Aorta (tissue), 5 donors: ENCODE data around the gene AUH. TPM values are rescaled to one million over a fixed set of nuclear protein-coding genes. Genes with fewer than 3 reads are reported as not detected.

Experiments used
- ATAC-seq: fragments of 200-7000 bp; cut with Tn5 transposase; one replicate; pipeline ENCODE4 v1.9.1; 2022; ENCODE audit warnings: moderate library complexity; ENCODE audit not compliant: low FRiP score
- DNase-seq, 2 donors: peaks; one replicate each; pipeline ENCODE4 v3.0.0-alpha.2; 2020
- H3K27ac ChIP-seq, 2 donors: one replicate each; pipeline ENCODE4 v1.5.1; 2013; ENCODE audit warnings: low read length in 2 of 2, mild to moderate bottlenecking in 2 of 2, moderate library complexity in 2 of 2, control low read depth in 1 of 2, inconsistent platforms in 1 of 2, low read depth in 1 of 2
- H3K27me3 ChIP-seq, 2 donors: one replicate each; pipeline ENCODE4 v1.6.1; 2013; ENCODE audit warnings: control low read depth in 1 of 2, low read length in 1 of 2, mild to moderate bottlenecking in 1 of 2, moderate library complexity in 1 of 2; ENCODE audit not compliant: insufficient read depth in 2 of 2, control insufficient read depth in 1 of 2
- H3K36me3 ChIP-seq, 2 donors: one replicate each; pipeline ENCODE4 v1.6.1; 2013; ENCODE audit warnings: control low read depth in 1 of 2, low read length in 1 of 2, mild to moderate bottlenecking in 1 of 2; ENCODE audit not compliant: insufficient read depth in 2 of 2, control insufficient read depth in 1 of 2
- H3K4me1 ChIP-seq, 2 donors: one replicate each; pipeline ENCODE4 v1.6.1; 2013; ENCODE audit warnings: low read length in 2 of 2, control low read depth in 1 of 2, mild to moderate bottlenecking in 1 of 2, moderate library complexity in 1 of 2; ENCODE audit not compliant: insufficient read depth in 2 of 2, control insufficient read depth in 1 of 2
- H3K4me3 ChIP-seq, 2 donors: one replicate each; pipeline ENCODE4 v1.5.1; 2013; ENCODE audit warnings: low read length in 2 of 2, control low read depth in 1 of 2, mild to moderate bottlenecking in 1 of 2
- H3K9me3 ChIP-seq: one replicate; pipeline ENCODE4 v1.6.1; 2013; ENCODE audit warnings: mild to moderate bottlenecking, low read length; ENCODE audit not compliant: control insufficient read depth
- WGBS, 2 donors: extraction: QIAGEN DNeasy Blood & Tissue Kit; methylation state at CpG; one replicate each; pipeline ENCODE4 v1.1.7; 2013; 5-methylcytosine and 5-hydroxymethylcytosine counted together
- intact Hi-C, 2 donors: fragments of 100-400 bp; cut with DNase I; formaldehyde crosslinking; loops; one replicate each; pipeline versions ENCODE4 v1.14.2 to v1.15.0; 2022
- polyA plus RNA-seq, 2 donors: library from polyadenylated mRNA; stranded (reverse); fragments of 200-250 nt; gene quantifications; one replicate each; pipeline ENCODE4 v1.2.3, GENCODE V29; 2013
- total RNA-seq, 2 donors: library from RNA; stranded (reverse); fragmentation: NEBNext Ultra II Directional; extraction: Animal tissue kit (Norgen Biotek cat#: 25700); gene quantifications; one replicate each; pipeline ENCODE4 v1.2.1, GENCODE V29; 2021
- donor health status: healthy with polysubstance abuse.
- donor health status: Bipolar disorder and iron deficiency.
- donor health status: DM: no; HTN: no; CAD: no.
- donor health status: DM: no; HTN: no; CAD: no.
- donor health status: DM: yes; HTN: yes; CAD: no.

AUH gene
- total and polyA plus RNA-seq, 4 donors: 12.4 to 25.7 (median 14.4) TPM

DNA sequence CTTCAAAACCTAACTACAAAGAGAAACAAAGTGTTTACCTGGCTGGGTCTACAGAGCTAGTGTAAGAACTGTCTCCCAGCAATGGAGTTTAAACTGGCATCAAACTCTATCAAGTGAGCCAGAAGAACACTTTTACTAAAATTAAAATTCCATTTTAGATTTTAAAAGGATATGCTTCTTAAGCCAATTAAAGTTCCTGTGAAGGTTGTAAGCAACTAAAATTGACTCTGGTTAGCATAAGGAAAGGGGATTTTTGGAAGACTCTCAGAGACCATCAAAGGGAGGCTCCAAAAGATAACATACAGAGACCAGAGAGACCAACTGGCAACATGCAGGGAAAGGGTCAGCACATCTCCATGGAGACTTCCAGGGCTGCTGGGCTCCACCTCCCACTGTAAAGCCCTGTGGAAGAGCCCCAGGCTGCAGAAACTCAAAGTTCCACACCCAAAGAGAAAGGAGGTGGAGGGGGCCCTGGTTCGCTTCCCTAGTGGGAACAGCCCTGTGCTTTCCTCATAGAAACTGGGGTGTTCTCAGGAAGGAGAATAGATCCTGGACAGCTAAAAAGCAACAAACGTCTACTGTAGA, 91.7 kb downstream of the AUH start:
- H3K36me3 ChIP-seq: no peaks in the 10 kb centered on the region
- no peaks in the 10 kb centered on the region for H3K9me3 ChIP-seq
- DNase-seq (no peak), ATAC-seq (no peak)
- 37 to 66% methylated on average over 2 of the region's 2 CpGs for WGBS, 2 donors
- no peak overlapping the region for H3K4me3 ChIP-seq
- intact Hi-C loops: no loop called here
- peaks cover 0 to 3% of the 10 kb centered on the region in 2 donors for H3K4me1 ChIP-seq
- H3K27me3 ChIP-seq: no peaks in the 10 kb centered on the region
- H3K27ac ChIP-seq: no peak overlapping the region

GRCh38 chr9:91266448-91266847, 95.3 kb downstream of the AUH start:
- intact Hi-C loops: no loop called here
- no peak overlapping the region for H3K4me3 ChIP-seq
- no peaks in the 10 kb centered on the region for H3K36me3 ChIP-seq
- ATAC-seq: no peak
- no peaks in the 10 kb centered on the region for H3K9me3 ChIP-seq
- H3K27ac ChIP-seq: no peak overlapping the region
- DNase-seq: no peak
- H3K4me1 ChIP-seq: peaks cover 0 to 3% of the 10 kb centered on the region in 2 donors
- no peaks in the 10 kb centered on the region for H3K27me3 ChIP-seq

GRCh38 chr9:91265514-91265913, 96.2 kb downstream of the AUH start:
- peaks cover 0 to 3% of the 10 kb centered on the region in 2 donors for H3K4me1 ChIP-seq
- ATAC-seq (no peak), DNase-seq (no peak)
- no peak overlapping the region for H3K4me3 ChIP-seq
- no peaks in the 10 kb centered on the region for H3K36me3 ChIP-seq
- intact Hi-C loops: no loop called here
- no peaks in the 10 kb centered on the region for H3K27me3 ChIP-seq
- H3K9me3 ChIP-seq: no peaks in the 10 kb centered on the region
- no peak overlapping the region for H3K27ac ChIP-seq
- WGBS, 2 donors: 86 to 89% methylated on average over 5 of the region's 5 CpGs

GRCh38 chr9:91261417-91261816, 100.3 kb downstream of the AUH start:
- no peak for ATAC-seq
- intact Hi-C loops: no loop called here
- Histone ChIP-seq H3K4me1 (no peaks in the 10 kb centered on the region), H3K9me3 (no peaks in the 10 kb centered on the region), H3K36me3 (no peaks in the 10 kb centered on the region), H3K27me3 (no peaks in the 10 kb centered on the region), H3K4me3 (no peak overlapping the region), H3K27ac (no peak overlapping the region)
- DNase-seq: no peak
- 72 to 83% methylated on average over 1 of the region's 1 CpG for WGBS, 2 donors

GRCh38 chr9:91259162-91259561, 102.6 kb downstream of the AUH start:
- WGBS, 2 donors: 91 to 96% methylated on average over 1 of the region's 1 CpG
- ATAC-seq (no peak), DNase-seq (no peak)
- H3K27ac ChIP-seq: no peak overlapping the region
- H3K4me3 ChIP-seq: no peak overlapping the region
- no peaks in the 10 kb centered on the region for H3K4me1 ChIP-seq
- no peaks in the 10 kb centered on the region for H3K27me3 ChIP-seq
- H3K36me3 ChIP-seq: no peaks in the 10 kb centered on the region
- intact Hi-C loops: no loop called here
- H3K9me3 ChIP-seq: no peaks in the 10 kb centered on the region

DNA sequence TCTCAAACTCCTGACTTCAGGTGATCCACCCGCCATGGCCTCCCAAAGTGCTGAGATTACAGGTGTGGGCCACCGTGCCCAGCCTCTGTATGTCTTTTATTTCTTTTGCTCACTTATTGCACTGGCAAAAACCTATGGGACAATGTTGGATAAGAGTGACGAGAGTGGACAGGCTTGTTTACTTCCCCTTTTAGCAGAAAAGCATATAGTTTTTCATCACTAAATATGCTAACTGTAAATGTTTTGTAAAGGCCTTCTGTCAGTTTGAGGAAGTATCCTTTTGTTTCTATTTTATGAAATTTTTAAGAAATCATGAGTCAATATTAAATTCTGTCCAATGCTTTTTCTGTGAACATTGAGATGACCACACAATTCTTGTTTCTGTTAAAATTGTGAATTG, 103.3 kb downstream of the AUH start:
- 93 to 98% methylated on average over 3 of the region's 3 CpGs for WGBS, 2 donors
- H3K27me3 ChIP-seq: no peaks in the 10 kb centered on the region
- no peaks in the 10 kb centered on the region for H3K9me3 ChIP-seq
- no peak overlapping the region for H3K4me3 ChIP-seq
- DNase-seq (no peak), ATAC-seq (no peak)
- intact Hi-C loops: no loop called here
- no peaks in the 10 kb centered on the region for H3K4me1 ChIP-seq
- no peak overlapping the region for H3K27ac ChIP-seq
- no peaks in the 10 kb centered on the region for H3K36me3 ChIP-seq

GRCh38 chr9:91256235-91256634, 105.5 kb downstream of the AUH start:
- H3K27me3 ChIP-seq: no peaks in the 10 kb centered on the region
- ATAC-seq (no peak), DNase-seq (no peak)
- no peaks in the 10 kb centered on the region for H3K36me3 ChIP-seq
- no peak overlapping the region for H3K4me3 ChIP-seq
- no peaks in the 10 kb centered on the region for H3K4me1 ChIP-seq
- no peaks in the 10 kb centered on the region for H3K9me3 ChIP-seq
- WGBS, 2 donors: 78 to 87% methylated on average over 3 of the region's 3 CpGs
- intact Hi-C loops: no loop called here
- H3K27ac ChIP-seq: no peak overlapping the region

DNA sequence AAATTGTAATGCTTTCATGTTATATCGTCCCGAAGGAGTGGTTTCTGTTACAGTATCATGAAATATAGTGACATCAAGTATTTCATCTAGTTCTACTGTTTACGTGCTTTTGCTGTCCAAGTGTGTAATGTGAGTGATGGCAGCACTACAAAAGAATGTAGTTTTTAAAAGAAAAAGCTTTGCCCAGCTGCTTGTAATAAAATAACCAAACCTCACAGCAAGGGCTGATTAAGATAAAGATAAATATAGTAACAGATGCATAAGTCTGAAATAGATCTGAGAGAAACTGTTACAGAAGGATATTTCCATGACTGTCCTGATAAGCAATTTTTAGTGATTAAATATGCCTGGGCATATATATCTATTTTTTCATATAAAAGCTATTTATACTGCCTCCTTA, 106.4 kb downstream of the AUH start:
- 5 to 13% methylated on average over 3 of the region's 3 CpGs for WGBS, 2 donors

GRCh38 chr9:91253488-91253887, 108.2 kb downstream of the AUH start:
- Histone ChIP-seq H3K9me3 (no peaks in the 10 kb centered on the region), H3K27me3 (no peaks in the 10 kb centered on the region), H3K36me3 (no peaks in the 10 kb centered on the region), H3K27ac (no peak overlapping the region), H3K4me1 (no peaks in the 10 kb centered on the region), H3K4me3 (no peak overlapping the region)
- DNase-seq: no peak
- 63 to 70% methylated on average over 1 of the region's 1 CpG for WGBS, 2 donors
- ATAC-seq: no peak
- intact Hi-C loops: no loop called here

More for the DNA sequence above, 106.4 kb downstream of the AUH start:
- H3K4me3 ChIP-seq: no peak overlapping the region
- intact Hi-C loops: no loop called here
- no peaks in the 10 kb centered on the region for H3K36me3 ChIP-seq
- H3K27me3 ChIP-seq: no peaks in the 10 kb centered on the region
- H3K9me3 ChIP-seq: no peaks in the 10 kb centered on the region
- H3K4me1 ChIP-seq: no peaks in the 10 kb centered on the region
- no peak overlapping the region for H3K27ac ChIP-seq
- ATAC-seq: no peak
- DNase-seq: no peak
